Measurements from ENCODE around the gene PFKFB3.

DNA sequence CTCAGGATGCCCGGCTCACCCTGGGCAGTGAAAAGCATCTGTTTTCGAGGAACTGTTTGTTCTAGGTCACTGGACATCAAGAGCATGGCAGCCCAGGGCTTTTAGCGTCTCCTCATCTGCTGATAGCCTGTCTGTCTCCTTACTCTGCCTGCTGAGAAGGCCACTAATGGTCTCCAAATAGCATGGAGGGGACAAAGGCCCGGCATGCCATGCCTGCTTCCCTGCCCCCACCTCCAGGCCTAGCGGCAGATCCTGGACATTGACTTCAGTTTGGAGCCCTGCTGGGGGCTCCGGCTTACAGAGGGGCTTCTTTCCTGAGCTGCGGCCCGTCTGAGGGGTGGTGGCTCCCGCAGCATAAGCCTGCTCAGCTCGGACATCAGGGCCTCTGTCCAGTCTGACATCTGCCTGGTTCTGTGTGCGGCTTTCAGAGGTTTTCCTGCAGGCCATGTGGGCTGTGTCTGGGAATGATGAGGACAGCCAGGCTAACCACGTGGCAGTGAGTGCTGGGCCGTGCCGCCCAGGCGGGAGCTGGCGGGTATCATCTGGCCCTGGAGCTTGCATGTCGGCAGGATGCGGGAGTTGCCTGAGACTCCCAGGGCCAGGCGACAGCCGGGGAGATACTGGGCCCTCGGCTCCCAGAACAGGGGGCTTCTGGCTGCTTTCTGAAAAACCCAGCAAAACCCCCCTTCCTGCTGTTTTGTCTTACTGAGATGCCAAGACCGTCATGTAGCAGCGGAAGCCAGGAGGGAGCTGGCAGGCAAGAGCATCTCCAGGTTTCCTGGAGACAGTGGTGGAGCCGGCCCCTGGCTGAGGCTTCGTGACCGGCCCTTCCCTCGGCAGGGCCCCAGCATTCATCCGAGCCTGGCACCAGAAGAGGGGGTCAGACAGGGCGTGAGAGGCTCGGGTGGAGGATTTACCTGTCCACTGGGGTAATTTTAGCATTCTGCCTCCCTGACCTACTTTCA lies 9.2 kb downstream of the PFKFB3 start:
- no peak for TF ChIP-seq EZH2 (IDR thresholded peaks at IDR 0.05; ENCODE audit: insufficient read depth, poor library complexity, severe bottlenecking)
- TF ChIP-seq EZH2phosphoT487 (IDR thresholded peaks at IDR 0.05; ENCODE audit: insufficient read depth, low read depth), result no peak
